ENCODE data around the gene ARHGAP23. TPM values are rescaled to one million over a fixed set of nuclear protein-coding genes. Genes with fewer than 3 reads are reported as not detected.

The ARHGAP23 gene
- total and polyA plus RNA-seq, 10 of the 15 experiments (the other 5 are each of a cell fraction or from before 2014, with no cell fraction given) = 0.23 to 5.8 (median 2.1) TPM

DNA sequence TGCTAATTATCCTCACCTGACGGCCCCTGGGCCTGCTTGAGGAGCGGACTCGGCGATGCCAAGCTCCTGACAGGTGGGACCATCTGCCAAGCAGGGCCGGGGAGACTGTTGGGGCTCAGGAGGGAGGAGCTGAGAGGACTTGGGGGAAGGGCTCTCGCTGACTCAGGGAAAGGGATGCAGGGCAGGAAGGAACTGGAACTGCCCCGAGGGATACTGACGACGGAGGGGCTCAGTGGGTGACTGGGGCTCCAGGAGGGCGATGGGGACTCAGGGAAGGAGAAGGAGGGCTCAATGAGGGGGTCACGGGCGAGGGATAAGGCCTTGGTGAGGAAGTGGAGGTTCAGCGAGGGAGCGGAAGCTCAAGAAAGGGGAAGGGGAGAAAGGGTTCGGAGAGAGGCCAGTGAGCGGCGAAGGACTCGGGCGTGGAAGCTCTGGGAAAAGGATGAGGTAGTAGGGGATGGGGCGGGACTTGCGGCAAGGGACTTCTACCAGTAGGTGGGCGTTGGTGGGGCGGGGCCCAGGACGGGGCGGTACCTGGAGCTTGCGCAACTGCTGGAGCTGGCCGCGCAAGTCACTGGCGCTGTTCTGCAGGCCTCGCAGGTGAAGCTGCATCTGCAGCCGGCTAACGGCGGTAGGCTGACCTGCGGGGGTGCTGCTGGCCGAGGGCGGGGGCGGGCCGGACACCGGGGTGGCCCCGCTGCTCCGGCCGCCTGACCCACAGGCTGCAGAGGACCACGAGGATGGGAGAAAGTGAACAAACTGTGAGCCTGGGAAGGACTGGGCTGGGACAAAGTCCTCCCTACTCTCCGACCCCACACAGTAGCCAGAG, 131.0 kb downstream of the ARHGAP23 start (continued):
- TF ChIP-seq, protein P1, sequence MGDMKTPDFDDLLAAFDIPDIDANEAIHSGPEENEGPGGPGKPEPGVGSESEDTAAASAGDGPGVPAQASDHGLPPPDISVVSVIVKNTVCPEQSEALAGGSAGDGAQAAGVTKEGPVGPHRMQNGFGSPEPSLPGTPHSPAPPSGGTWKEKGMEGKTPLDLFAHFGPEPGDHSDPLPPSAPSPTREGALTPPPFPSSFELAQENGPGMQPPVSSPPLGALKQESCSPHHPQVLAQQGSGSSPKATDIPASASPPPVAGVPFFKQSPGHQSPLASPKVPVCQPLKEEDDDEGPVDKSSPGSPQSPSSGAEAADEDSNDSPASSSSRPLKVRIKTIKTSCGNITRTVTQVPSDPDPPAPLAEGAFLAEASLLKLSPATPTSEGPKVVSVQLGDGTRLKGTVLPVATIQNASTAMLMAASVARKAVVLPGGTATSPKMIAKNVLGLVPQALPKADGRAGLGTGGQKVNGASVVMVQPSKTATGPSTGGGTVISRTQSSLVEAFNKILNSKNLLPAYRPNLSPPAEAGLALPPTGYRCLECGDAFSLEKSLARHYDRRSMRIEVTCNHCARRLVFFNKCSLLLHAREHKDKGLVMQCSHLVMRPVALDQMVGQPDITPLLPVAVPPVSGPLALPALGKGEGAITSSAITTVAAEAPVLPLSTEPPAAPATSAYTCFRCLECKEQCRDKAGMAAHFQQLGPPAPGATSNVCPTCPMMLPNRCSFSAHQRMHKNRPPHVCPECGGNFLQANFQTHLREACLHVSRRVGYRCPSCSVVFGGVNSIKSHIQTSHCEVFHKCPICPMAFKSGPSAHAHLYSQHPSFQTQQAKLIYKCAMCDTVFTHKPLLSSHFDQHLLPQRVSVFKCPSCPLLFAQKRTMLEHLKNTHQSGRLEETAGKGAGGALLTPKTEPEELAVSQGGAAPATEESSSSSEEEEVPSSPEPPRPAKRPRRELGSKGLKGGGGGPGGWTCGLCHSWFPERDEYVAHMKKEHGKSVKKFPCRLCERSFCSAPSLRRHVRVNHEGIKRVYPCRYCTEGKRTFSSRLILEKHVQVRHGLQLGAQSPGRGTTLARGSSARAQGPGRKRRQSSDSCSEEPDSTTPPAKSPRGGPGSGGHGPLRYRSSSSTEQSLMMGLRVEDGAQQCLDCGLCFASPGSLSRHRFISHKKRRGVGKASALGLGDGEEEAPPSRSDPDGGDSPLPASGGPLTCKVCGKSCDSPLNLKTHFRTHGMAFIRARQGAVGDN (IDR thresholded peaks at IDR 0.05) = no peak
- TF ChIP-seq MEF2B (IDR thresholded peaks at IDR 0.05; ENCODE audit: partially characterized antibody, poor library complexity, severe bottlenecking) (no peak), IKZF1 (conservative IDR thresholded peaks at IDR 0.05) (peak; percentile 58; the same call in 1 of the 2 replicates)

DNA sequence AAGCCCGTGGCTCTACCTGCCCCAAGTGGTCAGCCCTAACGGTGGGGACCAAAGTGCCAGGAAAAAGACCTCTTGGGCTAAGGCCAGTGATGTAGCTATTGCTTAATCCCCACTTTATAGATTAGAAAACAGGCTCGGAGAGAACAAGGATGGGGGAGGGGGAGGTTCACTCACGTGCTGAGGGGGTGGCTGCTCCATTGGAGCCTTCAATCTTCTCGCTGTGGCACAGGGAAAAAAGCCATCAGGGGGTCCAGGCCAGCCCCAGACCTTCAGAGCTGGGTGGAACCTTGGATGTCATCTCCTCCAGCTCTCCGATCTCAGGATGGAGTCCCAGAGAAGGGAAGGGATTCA, 131.6 kb downstream of the ARHGAP23 start:
- in situ Hi-C loops (cut with MboI) = loop anchor here (5.0 kb wide), 1 partner anchor 107 kb away; no protein-coding TSS in a partner anchor
- Histone ChIP-seq H3K27ac (ENCODE audit: control insufficient read depth, insufficient read depth) (no peak overlapping the region), H3K4me3 (peak overlapping the region; percentile 14; the same call in 1 of the 2 replicates), H3K4me1 (ENCODE audit: control insufficient read depth, insufficient read depth, low read length) (peaks cover 20% of the 10 kb centered on the region), H3K4me2 (ENCODE audit: control insufficient read depth, insufficient read depth) (peak overlapping the region; percentile 98), H4K20me1 (ENCODE audit: control insufficient read depth, insufficient read depth) (no peaks in the 10 kb centered on the region), H3K9me3 (replicated peaks; ENCODE audit: control insufficient read depth, insufficient read depth, low read length) (no peaks in the 10 kb centered on the region), H3K79me2 (ENCODE audit: control insufficient read depth, insufficient read depth, low read length) (no peaks in the 10 kb centered on the region), H3K36me3 (ENCODE audit: control insufficient read depth in 2 of 2, insufficient read depth in 2 of 2, low read length in 1 of 2) (no peaks in the 10 kb centered on the region), H3K9ac (ENCODE audit: control insufficient read depth, insufficient read depth, low read length) (no peak overlapping the region), H3K27me3 (replicated peaks in 1 of 2; ENCODE audit: control insufficient read depth in 2 of 2, insufficient read depth in 2 of 2, low read length in 1 of 2) (peaks cover 26 to 27% of the 10 kb centered on the region in 2 experiments), H2AFZ (ENCODE audit: control insufficient read depth, low read depth, low read length) (peak overlapping the region; percentile 4; the same call in 1 of the 2 replicates)
- FAIRE-seq (no peak), DNase-seq (ENCODE audit: low read depth, low spot score) (no peak), ATAC-seq (no peak)
- CTCF ChIA-PET = interaction anchor here (0.7 to 10.9 kb wide), 18 partner anchors 12 to 175 kb away, joined by 3 to 492 read pairs (median 14); partner anchors contain the start of gene SRCIN1
- no TSS peak for BruUV-seq (replicated peaks)
- no peak for TF ChIP-seq TCF7 (IDR thresholded peaks at IDR 0.05; ENCODE audit: borderline replicate concordance)
- peak; percentile 60 to 65 for TF ChIP-seq BHLHE40 (IDR thresholded peaks at IDR 0.05; ENCODE audit: borderline replicate concordance in 1 of 2, low read depth in 2 of 2, low read length in 1 of 2)
- RAD21 ChIA-PET (ENCODE audit: unreplicated experiment) = interaction anchor here (0.8 to 4.8 kb wide), 11 partner anchors 8 to 176 kb away, joined by 3 to 294 read pairs (median 10); no protein-coding TSS in a partner anchor
- POLR2A ChIA-PET = interaction anchor here (0.6 to 2.8 kb wide), 6 partner anchors 12 to 110 kb away, joined by 3 to 15 read pairs (median 6); no protein-coding TSS in a partner anchor
- intact Hi-C loops (cut with micrococcal nuclease; ENCODE audit: unreplicated experiment) = no loop called here
- SMC1A ChIA-PET (ENCODE audit: uncharacterized antibody, unreplicated experiment) = interaction anchor here (0.8 to 9.3 kb wide), 10 partner anchors 12 to 112 kb away, joined by 3 to 227 read pairs (median 3); no protein-coding TSS in a partner anchor
- WGBS (ENCODE audit: insufficient coverage, insufficient replicate concordance, low lambda C conversion rate, missing lambda C conversion rate) = 17% methylated on average over 6 of the region's 6 CpGs
